ENCODE measurements around the gene MGRN1.

The MGRN1 gene

DNA sequence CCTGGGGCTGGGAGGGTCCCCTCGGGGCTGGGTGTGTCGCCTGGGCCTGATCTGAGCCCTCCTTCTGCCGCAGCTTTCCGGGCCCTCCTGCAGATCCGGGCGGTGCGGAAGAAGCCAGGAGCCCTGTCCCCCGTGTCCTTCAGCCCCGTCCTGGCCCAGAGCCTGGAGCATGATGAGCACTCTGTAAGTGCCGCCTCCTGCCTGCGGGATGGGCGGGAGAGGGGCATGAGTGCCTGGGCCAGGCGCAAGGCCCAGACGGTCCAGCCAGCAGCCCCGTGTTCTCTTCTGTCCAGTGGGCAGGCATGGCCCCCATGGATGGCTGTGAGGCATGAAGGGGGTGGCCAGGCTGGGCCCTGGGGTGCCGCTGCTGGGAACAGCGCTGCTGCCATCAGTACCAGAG lies 52.8 kb downstream of the MGRN1 start:
- no peak for DNase-seq

DNA sequence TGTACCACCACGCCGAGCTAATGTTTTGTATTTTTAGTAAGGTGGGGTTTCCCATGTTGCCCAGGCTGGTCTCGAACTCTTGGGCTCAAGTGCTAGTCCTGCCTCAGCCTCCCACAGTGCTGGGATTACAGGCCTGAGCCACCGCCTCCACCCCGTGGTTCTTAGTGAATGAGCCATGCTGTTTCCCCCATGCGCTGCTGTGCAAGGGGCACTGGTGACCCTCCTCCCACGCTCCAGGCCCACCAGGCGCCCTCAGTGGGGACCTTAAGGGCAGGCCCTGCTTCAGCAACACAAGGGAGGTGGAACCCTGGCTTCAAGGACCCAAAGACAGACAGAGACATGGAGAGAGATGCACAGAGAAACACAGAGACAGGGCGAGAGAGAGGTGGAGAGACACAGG lies 53.4 kb downstream of the MGRN1 start:
- DNase-seq = no peak

DNA sequence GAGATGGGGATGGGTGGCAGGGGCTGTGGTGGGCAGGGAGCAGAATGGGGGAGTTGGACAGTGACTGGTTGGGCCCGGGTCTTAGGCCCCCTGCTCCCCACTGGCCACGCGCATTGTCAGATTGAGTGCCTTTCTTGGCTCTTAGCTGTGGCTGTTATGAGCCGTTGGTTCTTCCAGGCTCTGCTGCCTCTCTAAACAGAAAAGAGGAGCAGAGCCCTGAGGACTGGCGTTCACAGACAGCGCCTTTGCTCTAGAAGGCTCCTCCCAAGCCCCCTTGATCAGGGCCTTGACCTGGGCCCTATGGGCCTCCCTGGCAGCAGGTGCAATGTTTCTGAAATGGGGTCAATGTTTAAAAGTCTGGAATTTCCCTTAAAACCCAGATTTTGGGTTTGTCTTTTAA lies 54.0 kb downstream of the MGRN1 start:
- no peak for DNase-seq

DNA sequence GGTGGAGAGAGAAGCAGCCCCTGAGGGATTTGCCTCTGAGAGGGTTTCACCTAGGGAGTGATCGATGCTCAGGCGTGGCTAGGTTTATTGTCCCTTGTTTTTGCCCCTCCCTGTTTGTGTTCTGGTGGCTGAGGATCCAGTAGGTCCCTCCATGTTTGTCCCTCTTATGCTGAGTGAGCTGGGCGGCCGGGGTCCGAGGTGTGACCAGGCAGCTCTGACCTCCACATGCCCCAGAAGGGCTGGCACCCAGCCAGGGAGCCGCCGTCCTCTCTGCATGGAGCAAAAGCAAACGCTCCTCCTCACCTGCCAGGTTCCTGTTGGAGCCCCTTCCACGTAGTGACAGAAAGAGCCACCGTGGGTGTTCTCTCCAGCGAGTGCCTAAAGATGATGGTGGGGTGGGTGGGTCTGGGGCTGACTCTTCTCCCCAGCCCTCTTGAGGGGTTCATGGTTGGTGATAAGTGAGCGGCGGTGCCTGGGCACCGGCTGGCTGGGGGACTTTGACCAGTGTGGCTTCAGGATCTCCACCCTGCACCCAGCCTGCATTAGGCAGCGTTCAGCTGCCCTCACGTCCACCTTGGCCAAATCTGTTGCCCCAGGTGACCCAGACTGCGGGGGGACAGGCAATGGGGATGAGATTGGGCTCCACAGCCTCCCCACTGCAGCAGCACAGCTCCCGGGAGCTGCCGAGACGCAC lies 54.7 kb downstream of the MGRN1 start:
- no peak for DNase-seq

DNA sequence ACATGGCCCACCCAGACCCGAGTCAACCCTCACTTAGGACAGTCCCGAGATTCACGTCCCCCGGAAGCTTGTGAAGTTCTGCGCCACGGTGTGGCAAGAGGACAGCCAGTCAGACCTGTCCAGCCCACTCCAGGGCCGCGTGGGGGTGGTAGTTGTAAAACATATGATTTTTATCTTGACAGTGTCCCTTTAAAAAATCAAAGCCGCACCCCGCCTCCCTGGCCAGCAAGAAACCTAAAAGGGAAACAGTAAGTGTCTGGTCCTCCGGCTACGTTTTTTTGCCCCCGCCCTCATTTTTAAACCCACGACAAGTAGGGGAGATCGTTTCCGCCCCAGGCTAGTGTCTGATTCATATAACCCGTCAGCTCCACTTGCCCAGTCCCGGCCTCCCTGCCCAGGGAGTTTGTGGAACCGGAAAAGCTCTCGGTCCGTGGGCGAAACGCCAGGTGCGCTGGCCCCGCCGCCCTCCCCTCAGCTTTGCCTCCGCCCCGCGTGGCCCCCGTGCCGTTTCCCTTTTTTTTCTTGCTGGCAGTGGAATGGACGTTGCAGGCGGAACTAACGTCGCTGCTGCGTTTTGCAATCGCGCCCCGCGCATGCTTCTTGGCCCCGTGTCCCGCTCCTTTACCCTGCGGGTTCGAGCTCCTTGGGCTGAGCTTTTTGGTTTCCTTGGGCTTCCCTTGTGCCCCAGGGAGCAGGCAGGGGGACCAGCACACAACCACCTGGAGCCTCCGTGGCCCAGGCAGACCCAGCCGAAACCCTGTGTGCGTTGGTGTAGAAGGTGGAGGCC lies 55.4 kb downstream of the MGRN1 start:
- DNase-seq = no peak

DNA sequence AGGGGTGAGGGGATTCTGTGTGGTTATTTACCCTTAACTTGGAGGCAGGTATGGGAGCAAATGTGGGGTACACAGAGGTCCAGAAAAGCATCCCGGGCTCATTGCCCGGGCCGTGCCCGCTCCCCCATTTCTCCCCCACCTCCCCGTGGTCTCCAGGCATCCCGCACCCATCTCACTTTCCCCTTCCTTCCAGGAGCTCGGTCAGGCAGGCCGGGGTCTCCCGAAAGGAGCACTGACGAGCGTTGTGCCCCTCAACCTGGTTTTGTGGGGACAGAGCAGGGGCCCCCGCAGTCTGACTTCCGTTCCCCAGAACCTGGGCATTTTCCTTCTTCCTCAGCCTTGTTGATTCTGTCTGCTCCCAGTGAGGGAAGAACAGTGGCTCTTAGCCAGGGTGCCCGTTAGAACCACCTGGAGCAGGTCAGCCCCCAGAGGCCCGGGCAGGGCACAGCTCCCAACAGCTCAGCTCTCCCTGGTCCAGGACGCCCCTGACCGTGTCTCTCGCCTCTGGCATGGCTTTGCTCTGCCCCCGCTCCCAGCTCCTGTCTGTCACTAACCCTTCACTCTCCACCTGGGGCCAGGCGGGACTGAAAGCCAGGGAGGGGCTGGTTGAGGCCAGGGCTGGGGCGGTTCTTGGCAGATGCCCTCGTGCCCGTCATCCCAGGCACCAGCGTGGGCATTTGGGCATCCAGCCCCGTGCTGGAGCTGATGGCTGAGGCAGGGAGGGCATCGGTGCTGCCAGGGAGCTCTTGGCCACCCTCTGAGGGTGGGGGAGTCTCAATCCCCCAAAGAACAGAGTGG lies 56.2 kb downstream of the MGRN1 start:
- no peak for DNase-seq

DNA sequence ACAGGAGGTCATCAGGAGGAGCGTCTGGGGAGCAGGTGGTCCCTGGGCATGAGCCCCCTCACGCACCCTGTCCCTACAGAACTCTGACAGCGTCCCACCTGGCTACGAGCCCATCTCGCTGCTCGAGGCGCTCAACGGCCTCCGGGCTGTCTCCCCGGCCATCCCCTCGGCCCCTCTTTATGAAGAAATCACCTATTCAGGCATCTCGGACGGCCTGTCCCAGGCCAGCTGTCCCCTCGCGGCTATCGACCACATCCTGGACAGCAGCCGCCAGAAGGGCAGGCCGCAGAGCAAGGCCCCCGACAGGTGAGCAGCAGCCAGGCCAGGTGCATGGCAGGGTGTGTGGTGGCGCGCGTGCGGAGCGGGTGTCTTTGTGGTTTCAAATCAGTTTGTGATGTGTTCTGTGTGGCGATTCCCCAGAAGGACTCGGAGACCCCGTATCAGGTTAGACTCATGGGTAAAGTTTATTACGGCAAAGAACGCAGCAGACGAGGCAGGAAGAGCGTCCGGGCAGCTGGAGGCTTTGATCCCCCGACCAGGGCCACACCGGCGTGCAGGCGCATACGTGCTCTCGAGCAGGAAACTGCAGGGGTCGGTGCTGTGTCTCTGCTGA lies 57.0 kb downstream of the MGRN1 start:
- no peak for DNase-seq

DNA sequence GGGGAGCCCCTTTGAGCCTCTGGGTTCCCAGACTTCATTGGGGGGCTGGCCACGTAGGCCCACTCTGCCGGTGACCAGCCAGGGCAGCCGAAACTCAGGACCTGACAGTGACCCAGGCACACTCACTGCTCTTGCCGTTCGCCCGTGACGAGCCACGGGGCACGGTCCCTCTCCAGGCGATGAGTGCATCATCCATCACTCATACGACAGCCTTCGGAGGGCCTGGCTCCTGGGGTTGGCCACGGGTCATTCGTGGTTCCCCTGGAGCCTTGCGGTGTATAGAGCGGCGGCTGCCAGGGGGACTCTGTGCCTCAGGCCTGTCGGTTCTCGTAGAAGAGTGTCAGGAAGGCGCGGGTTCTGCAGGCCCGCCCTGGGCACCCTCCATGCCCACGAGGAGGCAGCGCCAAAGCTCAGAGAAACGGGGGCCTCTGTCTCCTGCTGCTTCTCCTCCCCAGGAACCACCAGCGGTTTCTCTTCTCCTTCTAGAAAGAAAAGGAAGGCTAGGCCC lies 57.5 kb downstream of the MGRN1 start:
- DNase-seq = no peak

DNA sequence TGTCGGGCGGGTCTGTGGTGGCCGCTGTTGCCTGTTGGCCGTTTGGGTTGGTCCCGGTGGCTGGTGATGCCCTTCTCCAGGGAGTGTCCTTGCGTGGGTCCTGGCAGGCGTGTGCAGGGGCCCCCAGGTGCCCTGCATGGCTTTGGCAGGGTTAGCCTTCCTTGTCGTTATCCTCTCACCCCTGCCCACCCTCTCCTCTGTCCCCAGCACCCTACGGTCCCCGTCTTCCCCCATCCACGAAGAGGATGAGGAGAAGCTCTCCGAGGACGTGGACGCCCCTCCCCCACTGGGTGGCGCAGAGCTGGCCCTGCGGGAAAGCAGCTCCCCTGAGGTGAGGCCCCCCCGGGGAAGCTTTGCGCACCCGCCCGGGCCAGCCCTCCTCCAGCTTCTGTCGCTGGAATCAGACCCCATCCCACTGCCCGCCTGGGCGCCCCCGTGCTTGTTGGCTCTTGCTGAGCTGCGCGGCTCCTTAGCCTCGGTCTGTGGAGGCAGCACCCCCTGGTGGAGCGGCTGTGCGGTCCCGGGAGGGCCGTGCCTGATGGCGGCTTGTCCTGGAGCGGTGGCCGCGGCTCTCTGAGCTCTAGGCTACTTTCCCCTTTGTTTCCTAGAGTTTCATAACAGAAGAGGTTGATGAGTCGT lies 58.1 kb downstream of the MGRN1 start:
- DNase-seq = no peak

DNA sequence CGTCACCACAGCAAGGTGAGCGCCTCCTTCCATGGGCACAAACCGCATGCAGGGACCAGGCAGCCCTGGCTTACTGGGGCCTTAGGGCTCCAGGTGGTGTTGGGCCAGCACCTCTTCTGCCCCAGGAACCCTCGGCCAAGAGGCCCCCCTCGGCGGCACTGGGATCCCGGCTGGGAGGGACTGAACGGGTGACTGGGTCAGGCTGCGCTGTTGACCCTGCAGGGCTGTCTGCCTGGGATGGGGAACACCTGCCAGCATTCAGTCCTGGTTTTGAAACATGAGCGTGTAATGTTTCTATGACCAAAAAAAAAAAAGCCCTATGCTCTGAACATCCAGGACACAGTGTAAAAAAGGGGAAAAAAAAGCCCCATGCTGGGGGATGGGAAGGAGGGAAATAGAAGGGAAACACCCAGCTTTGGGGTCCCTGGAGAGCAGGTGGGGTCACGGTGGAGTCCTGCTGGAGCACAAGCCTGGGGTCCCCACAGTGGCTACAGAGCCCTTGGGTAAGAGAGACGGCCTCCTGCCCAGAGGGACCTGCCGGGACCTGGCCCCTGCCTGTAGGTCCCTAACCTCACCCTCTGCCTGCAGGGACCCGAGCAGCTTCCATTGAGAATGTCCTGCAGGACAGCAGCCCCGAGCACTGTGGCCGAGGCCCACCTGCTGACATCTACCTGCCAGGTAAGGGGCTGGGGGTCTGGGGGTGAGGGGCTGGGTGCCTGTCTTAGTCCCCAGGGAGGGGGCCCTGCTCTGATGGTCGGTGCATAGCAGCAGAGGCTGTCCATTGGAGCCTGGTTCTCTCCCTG lies 58.8 kb downstream of the MGRN1 start:
- no peak for DNase-seq

DNA sequence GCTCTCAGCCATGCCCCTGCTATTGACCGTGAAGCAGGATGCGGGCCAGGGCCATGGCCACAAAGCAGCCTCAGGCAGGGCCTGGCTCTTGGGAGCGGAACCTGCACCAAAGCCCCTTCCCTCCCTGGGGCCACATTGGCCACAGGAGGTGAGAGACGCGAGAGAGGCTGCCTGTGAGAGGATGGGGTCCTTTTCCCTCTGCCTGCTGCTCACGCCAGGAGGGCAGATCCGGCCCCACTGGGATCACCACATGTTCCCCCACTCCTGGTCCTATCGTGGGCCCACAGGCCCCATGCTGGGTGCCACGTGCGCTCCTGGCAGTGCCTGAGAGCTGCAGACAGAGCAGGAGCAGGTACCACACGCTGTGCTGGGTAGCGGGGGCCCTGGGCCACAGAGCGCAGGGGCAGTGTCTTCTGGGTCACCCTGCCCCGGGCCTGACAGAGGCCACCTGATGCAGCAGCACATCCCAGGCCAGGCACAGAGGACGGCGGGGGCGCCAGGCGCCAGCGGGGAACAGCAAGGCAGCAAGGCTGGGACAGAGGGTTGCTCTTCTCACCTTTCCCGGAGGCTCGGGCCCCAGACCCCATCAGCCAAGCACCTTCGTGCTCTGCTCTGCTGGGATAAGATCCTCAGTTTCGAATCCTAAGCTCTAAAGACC lies 59.6 kb downstream of the MGRN1 start:
- DNase-seq = no peak

DNA sequence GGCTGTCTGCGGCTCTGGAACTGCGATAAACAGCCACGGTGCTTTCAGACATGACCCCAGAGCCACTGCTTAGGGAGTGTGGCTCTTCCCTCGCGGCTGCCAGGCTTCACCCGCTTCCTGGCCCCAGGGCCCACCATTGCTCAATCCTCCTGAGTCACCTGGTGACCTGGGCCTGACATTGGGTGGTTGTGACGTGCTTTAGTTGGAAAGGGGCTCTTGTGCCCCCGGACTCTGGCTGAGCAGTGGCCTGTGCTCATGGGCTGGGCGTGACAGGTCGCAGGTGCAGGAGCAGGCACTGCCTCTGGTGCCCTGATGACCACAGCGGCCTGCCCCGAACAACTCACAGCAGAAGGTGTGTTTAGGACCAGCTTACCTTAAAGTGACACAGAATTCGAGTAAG lies 60.1 kb downstream of the MGRN1 start:
- DNase-seq = no peak

DNA sequence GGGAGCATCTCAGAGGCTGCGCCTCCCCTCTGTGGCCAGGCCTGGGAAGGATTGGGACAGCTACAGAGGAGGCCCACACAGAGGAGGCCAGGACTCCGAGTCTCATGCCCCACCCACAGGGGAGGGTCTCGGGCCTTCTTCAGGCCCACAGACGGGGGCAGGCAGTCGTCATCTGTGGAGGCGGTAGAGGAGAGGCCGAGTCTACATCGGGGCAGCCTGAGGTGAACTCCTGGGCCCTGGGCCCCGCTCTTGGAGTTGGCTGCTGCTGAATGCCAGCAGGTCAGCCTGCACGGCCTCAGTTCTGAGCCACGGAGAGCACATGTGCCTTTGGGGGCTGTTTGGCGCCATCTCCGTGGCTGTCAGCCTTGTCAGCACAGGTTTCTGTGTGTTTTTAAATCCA lies 60.7 kb downstream of the MGRN1 start:
- DNase-seq = no peak

DNA sequence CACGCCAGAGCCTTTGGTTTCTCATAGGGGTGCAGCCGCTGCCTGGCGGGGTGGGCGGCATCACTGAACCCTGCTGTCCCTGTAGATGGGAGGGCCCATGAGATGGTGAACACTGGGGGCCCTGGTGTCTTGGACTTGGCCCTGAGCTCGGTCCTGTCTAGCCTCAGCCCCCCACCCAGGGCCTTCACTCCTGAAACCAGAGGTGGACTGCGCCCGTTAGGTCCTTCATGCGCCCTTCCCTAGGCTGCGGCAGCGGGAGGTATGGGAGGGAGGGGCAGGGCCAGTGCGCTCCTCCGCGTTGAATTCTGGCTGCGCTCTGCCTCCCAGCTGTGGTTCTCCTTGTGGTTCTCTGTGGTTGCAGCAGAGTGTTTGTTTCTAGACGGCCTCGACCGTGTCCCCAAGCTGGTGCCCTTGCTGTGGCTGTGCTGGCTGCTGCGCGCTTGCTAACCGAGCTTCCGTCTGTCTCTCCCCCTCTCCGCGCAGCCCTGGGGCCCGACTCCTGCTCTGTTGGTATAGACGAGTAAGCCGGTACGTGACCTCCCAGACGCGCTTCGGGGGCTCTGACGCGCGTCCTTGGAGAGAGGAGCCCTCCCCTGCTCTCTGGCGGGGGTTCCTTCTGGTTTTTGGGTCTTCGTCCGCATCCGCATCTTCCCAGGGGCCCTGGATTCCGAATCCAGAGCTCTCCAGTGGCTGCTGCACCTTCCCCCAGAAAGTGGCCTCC lies 61.3 kb downstream of the MGRN1 start:
- no peak for DNase-seq

DNA sequence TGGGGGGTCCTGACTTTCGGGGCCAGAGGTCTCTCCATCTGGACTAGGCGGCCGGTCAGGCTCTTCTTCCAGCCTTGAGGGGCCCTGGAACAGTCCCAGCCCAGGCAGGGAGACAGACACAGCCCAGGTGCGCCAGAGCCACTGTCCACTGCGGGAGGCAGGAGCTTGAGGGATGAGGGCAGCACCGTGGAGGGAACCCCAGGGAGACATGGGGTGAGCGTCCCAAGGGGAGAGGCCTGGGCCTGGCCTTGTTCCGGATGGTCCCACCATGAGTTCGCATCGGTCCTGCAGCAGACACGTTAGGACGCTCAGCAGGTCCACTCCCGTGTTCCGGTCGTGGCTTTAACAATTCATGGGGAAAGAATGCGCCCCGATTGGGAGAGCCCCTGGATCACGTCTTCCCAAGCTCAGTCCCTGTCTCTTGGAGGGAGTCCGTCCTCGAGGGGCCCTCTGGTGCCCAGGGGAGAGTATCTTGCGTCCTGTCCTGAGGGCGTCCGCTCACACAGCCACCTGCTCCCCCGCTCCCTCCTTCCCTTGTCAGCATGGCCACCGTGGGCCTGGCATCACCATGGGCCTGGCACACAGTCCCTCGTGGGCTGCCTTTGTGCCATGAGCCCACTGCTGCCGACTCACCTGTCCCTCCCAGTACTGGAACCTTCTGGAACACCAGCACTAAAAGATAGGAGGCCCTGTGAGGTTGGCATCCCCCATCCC lies 62.0 kb downstream of the MGRN1 start:
- no peak for DNase-seq

DNA sequence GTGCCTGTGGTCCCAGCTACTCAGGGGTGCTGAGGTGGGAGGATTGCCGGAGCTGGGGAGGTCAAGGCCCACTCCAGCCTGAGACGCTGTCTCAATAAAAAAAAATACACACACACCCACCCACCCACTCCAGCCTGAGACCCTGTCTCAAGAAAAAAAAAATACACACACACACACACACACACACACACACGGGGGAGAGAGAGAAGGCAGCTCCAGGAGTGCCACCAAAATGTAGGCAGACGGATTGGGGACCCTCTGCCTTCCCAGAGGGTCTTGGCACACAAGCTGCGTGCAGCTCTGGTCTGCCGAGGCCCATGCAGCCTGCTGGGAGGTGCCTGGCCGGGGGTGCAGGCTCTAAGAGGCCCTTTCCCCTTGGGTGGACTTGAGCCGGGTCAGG lies 62.8 kb downstream of the MGRN1 start:
- no peak for DNase-seq

DNA sequence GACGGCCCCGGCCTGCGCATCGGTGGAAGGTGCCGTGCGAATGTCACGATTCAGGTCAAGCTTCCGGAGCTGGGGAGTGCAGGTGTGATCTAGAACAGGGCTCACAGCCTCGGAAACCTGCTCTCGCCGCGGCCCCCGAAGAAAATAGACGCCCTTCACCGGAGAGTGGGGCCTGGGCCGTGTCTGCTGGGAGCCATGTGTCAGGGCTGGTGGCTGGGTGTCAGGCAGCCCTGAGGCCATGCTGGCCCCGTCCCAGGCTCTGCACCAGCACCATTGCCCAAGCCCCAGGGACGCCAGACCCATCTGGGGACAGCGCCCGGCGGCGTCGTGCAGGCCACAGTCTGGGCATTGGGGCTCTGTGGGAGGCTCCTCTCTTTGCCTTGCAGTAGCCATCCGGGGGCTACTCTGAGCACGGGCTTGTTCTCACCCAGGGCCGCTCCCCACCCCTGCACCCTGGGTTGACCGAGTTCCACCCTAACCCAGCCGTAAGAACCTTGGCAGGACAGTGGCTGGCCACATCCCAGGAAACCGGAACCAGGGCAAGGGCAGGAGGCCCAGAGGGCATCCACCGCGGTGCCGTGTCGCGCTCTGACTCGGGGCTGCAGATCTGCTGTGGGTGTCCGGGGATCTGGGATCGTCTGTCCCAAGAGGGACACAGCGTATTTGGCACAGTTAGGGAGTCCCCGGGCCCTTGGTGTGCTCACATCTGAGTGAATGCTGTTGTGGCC lies 63.5 kb downstream of the MGRN1 start:
- DNase-seq = no peak

DNA sequence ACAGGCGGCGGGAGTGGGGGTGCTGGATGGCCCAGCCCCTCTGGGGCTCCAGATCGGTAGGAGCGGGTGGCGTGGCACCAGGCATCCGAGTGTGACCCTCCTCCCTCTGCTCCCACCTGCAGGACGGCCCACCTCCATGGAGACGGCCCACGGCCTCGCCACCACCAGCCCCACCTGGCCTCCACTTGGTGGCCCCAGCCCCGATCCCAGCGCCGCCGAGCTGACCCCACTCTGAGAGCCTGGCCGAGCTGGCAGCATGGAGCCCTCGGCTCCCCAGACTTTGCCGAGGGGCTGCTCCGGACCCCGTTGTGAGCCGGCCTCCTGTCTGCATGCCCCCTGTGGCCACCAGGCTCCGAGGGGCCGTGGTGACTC lies 64.0 kb downstream of the MGRN1 start:
- DNase-seq = no peak

DNA sequence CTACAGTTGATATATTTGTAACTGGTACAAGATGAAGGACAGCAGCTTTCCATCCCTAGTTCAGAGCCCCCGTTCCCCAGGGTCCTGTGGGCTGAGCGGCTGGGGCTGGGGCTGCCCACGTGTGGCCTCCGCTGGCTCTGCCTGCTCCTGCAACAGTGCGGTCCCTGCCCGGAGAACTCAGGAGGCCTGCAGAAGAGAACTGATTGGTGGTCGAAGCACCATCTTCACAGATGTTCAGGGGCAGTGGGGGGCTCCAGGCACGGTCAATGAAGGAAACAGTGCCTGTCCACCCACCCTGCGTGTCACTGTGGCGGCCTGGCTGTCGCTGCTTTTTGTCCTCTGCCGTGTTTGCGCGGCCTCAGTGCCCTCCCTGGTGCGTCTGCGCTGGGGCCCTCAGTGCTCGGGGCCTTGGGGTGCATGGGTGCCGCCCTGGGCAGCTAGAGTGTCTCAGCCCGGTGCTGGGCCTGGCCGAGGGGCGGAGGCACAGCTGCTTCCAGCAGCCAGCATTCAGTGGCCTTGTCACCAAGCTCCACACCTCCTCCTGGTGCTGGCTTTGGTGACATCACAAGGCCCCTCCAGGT lies 64.6 kb downstream of the MGRN1 start:
- no peak for DNase-seq

Data from GOT3 (cell line).